Testis (tissue), 2 donors: ENCODE measurements around the gene RIPOR3.
"Not testable (repeated sequence)": the region's sequence is repeated elsewhere in the genome, so short reads cannot be mapped to it uniquely, and the experiment has no call there.

ENCODE experiments used
- POLR2A ChIP-seq: fragments of 450-650 bp; IDR thresholded peaks from one replicate; pipeline ENCODE4 v1.6.1; 2017; ENCODE audit warnings: antibody characterized with exemption, mild to moderate bottlenecking, moderate library complexity
- TF ChIP-seq, protein P1 (sequence below), 3 experiments: fragments of 450-650 bp in 2 of 3; fragments of 200-600 bp in 1 of 3; sonication (generic) in 1 of 3; IDR thresholded peaks; one replicate each; pipeline ENCODE4 v1.5.1; 2016 to 2019; ENCODE audit warnings: antibody characterized with exemption in 3 of 3, mild to moderate bottlenecking in 2 of 3, moderate library complexity in 1 of 3

DNA sequence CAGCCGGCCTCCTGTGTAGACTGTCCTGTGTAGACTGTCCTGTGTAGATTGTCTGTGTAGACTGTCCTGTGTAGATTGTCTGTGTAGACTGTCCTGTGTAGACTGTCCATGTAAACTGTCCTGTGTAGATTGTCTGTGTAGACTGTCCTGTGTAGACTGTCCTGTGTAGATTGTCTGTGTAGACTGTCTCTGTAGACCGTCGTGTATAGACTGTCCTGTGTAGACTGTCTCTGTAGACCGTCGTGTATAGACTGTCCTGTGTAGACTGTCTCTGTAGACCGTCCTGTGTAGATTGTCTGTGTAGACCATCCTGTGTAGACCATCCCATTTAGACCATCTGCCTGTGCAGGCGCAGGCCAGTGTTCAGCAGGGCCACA, 121.9 kb downstream of the RIPOR3 start:
- TF ChIP-seq, protein P1, sequence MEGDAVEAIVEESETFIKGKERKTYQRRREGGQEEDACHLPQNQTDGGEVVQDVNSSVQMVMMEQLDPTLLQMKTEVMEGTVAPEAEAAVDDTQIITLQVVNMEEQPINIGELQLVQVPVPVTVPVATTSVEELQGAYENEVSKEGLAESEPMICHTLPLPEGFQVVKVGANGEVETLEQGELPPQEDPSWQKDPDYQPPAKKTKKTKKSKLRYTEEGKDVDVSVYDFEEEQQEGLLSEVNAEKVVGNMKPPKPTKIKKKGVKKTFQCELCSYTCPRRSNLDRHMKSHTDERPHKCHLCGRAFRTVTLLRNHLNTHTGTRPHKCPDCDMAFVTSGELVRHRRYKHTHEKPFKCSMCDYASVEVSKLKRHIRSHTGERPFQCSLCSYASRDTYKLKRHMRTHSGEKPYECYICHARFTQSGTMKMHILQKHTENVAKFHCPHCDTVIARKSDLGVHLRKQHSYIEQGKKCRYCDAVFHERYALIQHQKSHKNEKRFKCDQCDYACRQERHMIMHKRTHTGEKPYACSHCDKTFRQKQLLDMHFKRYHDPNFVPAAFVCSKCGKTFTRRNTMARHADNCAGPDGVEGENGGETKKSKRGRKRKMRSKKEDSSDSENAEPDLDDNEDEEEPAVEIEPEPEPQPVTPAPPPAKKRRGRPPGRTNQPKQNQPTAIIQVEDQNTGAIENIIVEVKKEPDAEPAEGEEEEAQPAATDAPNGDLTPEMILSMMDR (IDR thresholded peaks at IDR 0.05): not testable (repeated sequence)
- not testable (repeated sequence) for TF ChIP-seq POLR2A
